Peyer's patch (tissue), 4 donors: ENCODE data around the gene ACSS1.

ENCODE experiments used
- POLR2A ChIP-seq, 2 donors: fragments of 450-650 bp; IDR thresholded peaks; one replicate each; pipeline ENCODE4 v1.5.1; 2017; ENCODE audit warnings: antibody characterized with exemption in 2 of 2, mild to moderate bottlenecking in 2 of 2, moderate library complexity in 2 of 2
- TF ChIP-seq, protein P1 (sequence below), 6 experiments: fragments of 450-650 bp in 4 of 6; fragments of 200-600 bp in 2 of 6; sonication (generic) in 1 of 6; IDR thresholded peaks; one replicate each; pipeline ENCODE4 v1.5.1; 2017 to 2019; ENCODE audit warnings: antibody characterized with exemption in 6 of 6, mild to moderate bottlenecking in 3 of 6, moderate library complexity in 1 of 6

DNA sequence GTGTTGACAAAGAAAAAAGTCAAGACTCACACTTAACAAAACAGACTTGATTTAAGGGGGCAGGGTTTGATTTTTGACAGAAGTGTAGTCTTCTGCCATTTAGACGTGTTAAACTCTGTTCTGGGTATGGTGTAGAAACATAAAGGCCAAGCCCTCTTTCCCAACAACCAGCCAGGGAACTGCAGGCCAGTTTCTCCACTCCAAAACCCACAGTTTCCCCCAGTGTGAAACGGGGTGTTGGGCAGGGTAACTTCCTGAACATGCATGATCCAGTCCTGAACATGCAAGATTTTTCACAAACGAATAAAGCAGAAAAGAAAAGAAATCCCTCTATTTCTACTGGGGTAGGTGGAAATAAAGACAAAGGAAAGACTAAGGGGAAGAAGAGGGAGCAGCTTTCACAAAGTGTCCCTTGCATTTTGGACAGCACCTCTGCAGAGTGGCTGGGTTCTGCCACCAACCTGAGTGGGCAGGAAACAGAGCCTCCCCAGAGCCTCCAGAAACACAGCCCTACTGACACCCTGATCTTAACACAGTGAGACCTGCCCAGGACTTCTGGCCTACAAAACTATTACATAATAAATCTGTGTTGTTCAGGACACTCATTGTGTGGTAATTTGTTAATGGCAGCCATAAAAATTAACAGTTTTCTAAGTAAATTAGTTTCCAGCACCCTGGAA lies 72.8 kb downstream of the ACSS1 start:
- TF ChIP-seq, protein P1, sequence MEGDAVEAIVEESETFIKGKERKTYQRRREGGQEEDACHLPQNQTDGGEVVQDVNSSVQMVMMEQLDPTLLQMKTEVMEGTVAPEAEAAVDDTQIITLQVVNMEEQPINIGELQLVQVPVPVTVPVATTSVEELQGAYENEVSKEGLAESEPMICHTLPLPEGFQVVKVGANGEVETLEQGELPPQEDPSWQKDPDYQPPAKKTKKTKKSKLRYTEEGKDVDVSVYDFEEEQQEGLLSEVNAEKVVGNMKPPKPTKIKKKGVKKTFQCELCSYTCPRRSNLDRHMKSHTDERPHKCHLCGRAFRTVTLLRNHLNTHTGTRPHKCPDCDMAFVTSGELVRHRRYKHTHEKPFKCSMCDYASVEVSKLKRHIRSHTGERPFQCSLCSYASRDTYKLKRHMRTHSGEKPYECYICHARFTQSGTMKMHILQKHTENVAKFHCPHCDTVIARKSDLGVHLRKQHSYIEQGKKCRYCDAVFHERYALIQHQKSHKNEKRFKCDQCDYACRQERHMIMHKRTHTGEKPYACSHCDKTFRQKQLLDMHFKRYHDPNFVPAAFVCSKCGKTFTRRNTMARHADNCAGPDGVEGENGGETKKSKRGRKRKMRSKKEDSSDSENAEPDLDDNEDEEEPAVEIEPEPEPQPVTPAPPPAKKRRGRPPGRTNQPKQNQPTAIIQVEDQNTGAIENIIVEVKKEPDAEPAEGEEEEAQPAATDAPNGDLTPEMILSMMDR (IDR thresholded peaks at IDR 0.05): no peak
- TF ChIP-seq POLR2A (IDR thresholded peaks at IDR 0.05): no peak
